NCI-H460 (cell line): Measurements from ENCODE around the gene RPS25. TPM values are rescaled to one million over a fixed set of nuclear protein-coding genes. Genes with fewer than 3 reads are reported as not detected.
"Not testable (repeated sequence)": the region's sequence is repeated elsewhere in the genome, so short reads cannot be mapped to it uniquely, and the experiment has no call there.

Experiments used
- DNase-seq: peaks from one replicate; pipeline ENCODE4 v3.0.0-alpha.2; 2016; ENCODE audit warnings: low read depth; ENCODE audit errors: extremely low read depth
- total RNA-seq: library from RNA; depleted of rRNA; stranded (reverse); fragments of >200 nt; shearing (Covaris generic); gene quantifications from 2 replicates; pipeline ENCODE4 v1.2.3, GENCODE V29; 2014

RPS25 gene
- total RNA-seq, 1 experiment from 2014 or later = 1,479 TPM

GRCh38 chr11:119017377-119017776 is 766 bp downstream of the RPS25 start:
- DNase-seq = not testable (repeated sequence)

DNA sequence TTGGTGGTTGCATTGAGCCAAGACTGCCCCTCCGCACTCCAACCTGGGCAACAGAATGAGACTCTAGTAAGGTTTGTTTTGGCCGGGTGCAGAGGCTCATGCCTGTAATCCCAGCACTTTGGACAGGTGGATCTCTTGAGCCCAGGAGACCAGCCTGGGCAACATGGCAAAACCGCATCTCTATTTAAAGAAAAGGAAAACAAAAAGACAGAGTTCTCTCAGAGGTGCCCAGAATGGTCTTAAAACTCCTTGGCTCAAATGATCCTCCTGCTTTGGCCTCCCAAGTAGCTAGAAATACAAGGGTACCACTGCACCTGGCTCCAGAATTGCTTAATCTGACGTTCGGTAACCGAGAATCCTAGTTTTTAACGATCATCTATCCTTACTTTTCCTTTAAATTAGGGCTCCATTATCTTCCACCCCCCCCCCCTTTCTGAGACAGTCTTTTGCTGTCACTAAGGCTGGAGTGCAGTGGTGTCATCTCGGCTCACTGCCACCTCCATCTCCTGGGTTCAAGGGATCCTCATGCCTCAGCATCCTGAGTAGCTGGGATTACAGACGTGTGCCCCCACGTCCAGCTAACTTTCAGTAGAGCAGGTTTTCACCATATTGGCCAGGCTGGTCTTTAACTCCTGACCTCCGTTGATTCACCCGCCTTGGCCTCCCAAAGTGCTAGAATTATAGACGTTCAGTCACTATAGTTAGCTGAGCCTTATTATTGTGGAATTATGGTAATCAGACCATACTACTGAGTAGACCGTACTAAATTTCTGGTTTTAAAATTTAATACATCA is 1.7 kb downstream of the RPS25 start:
- no peak for DNase-seq

- no peak for DNase-seq
Observed at GRCh38 chr11:119015054-119015611, 3.0 kb downstream of the RPS25 start.

GRCh38 chr11:119014209-119014924 is 3.8 kb downstream of the RPS25 start:
- no peak for DNase-seq

DNA sequence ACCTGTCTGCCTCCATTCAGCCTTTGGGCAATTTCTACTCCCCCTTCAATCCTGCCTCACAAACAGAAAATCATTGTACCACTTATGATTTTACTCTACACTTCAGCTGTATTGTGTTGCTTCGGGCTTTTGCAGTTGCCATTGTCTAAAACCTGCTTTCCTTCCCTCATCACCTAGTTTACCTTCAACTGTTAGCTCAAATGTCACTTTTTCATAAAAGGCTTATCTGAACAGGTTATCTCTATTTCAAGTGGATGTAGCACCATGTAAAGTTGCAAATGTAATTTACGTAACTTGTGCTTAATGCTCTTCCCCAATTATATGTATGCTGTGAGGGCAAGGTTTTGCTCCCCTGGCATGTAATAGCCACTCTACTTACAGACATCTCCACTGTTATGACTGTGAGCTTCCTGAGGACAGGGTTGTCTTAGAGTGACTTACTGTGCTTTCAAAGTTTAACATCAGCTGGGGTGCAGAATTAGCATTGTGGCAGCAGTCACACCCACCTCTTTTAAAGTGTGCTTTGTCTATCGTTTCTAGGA is 5.4 kb downstream of the RPS25 start:
- no peak for DNase-seq

- DNase-seq = no peak
Observed at GRCh38 chr11:119011476-119012053, 6.6 kb downstream of the RPS25 start.

DNA sequence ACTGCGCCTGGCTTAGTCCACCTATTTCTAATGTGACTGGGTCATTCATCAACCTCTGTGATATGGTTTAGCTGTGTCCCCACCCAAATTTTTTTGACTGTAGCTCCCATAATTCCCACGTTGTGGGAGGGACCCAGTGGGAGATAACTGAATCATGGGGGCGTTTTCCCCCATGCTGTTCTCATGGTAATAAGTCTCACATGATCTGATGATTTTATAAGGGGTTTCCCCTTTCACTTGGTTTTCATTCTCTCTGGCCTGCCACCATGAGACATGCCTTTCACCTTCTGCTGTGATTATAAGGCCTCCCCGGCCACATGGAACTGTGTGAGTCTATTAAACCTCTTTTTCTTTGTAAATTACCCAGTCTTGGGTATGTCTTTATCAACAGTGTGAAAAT is 11.5 kb downstream of the RPS25 start:
- no peak for DNase-seq

- DNase-seq = no peak
Observed at GRCh38 chr11:119000906-119001305, 17.2 kb downstream of the RPS25 start.

GRCh38 chr11:118998822-118999221 is 19.3 kb downstream of the RPS25 start:
- DNase-seq = peak; percentile 38

DNA sequence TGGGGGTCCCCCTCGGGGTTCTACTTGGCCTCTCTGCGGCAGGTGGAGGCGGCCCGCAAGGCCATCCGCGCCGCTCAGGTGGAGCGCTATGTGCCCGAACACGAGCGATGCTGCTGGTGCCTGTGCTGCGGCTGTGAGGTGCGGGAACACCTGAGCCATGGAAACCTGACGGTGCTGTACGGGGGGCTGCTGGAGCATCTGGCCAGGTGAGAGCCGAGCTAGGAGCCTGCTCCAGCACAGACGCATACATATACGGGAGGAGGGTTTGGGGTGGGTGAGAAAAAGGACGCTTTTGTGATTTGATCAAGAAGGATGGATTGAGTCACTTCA is 19.8 kb downstream of the RPS25 start:
- no peak for DNase-seq

GRCh38 chr11:118997627-118998387 is 20.3 kb downstream of the RPS25 start, which contains the start of gene CENATAC:
Gene CENATAC (plus strand): TSS chr11:118998138. CDS start chr11:118998198, 60 bp downstream.
- DNase-seq = peak; percentile 84

DNA sequence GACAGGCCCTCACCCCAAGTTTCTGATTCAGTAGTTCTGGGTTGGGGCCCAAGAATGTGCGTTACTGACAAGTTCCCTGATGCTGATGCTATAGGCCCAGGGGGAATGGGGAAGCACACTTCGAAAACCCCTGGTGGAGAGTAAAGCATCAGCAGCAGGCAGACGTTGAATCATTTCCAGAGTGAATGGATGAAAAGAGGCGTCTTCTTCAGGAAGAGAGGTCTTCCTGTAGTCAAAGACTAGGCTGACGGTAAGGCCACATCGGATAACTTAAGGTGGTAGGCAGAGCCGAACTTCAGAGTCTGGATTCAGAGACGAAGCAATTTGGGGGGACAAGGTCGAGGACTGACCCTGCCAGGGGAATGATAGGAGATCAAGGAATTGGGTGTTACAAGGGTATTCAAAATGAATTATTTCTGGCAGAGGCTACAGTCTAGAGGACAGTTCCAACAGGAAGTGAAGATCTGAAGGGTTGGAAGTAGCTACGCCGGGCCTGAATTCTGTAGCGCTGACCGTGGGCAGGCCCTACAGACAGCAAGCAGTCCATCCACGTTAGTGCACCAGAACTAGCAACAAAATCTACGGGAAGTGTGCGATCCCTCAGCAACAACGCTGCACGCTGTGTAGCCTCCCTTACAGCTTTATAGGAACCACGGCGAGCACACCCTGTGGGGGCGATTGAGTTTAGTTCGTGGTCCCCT is 21.1 kb downstream of the RPS25 start:
- DNase-seq = no peak

GRCh38 chr11:118991486-118992038 is 26.6 kb downstream of the RPS25 start:
- DNase-seq = not testable (repeated sequence)

- DNase-seq = no peak
Observed at GRCh38 chr11:118988280-118988679, 29.9 kb downstream of the RPS25 start.

DNA sequence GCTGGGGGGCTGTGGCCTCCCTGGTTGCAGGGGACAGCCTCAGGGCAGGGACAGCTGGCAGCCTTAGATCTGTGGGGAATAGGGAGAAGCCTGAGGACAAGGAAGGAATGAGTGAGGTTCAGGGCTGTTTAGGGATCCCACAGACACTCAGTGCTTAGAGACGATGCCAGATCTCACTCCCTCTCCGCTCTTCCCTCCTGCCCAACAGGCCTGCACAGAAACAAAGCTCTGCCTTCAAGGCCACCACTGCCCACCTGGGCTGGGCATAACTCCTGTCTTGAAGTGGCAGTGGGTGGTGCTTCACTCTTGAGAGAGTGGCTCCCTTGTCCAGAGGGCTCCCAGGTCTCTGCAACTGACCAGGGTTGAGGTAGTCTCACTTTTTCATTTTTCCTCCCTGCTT is 33.3 kb downstream of the RPS25 start:
- no peak for DNase-seq

- DNase-seq = not testable (repeated sequence)
Observed at GRCh38 chr11:118984337-118984736, 33.8 kb downstream of the RPS25 start.

DNA sequence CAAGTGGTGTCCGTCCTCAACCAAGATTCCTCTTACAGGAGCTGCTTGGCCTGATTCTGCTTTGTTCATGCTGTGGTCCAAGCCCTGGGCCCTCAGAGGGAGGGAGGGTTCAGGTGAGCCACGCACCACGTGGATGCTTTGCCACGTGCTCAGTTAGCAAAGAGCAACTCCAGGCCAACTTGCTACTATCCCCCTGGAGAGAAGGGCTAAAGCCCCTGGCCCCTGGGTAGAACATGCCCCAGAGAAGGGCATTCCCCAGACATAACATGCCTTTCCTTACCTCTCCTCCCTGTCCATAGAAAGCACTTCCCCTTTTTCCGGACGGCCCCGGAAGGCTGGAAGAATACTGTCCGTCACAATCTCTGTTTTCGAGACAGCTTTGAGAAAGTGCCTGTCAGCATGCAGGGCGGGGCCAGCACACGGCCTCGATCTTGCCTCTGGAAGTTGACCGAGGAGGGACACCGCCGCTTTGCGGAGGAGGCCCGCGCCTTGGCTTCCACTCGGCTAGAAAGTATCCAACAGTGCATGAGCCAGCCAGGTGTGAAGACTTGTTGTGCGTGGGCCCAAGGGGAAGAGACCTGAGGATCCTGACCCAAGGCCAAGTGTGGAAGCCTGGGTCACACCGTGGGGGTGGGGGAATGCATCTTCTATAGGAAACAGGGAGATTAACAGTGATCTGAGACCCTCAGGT is 37.8 kb downstream of the RPS25 start:
- no peak for DNase-seq

- no peak for DNase-seq
Observed at GRCh38 chr11:118979434-118979833, 38.7 kb downstream of the RPS25 start.
